GM18951 (cell line): ENCODE data around the gene IQGAP2.
"Not testable (repeated sequence)": the region's sequence is repeated elsewhere in the genome, so short reads cannot be mapped to it uniquely, and the experiment has no call there.

ENCODE experiments used
- POLR2A ChIP-seq: IDR thresholded peaks from 4 replicates; pipeline ENCODE4 v1.6.1; 2011; ENCODE audit warnings: mild to moderate bottlenecking; ENCODE audit not compliant: insufficient read length, insufficient read depth; ENCODE audit errors: extremely low read depth
- in situ Hi-C: fragments of 300-500 bp; cut with MboI; formaldehyde crosslinking; loops from one replicate; pipeline ENCODE4 v1.12.0; 2022; ENCODE audit warnings: low sequenced_read_pairs, mixed read lengths, inconsistent platforms; ENCODE audit not compliant: unreplicated experiment

The IQGAP2 gene

DNA sequence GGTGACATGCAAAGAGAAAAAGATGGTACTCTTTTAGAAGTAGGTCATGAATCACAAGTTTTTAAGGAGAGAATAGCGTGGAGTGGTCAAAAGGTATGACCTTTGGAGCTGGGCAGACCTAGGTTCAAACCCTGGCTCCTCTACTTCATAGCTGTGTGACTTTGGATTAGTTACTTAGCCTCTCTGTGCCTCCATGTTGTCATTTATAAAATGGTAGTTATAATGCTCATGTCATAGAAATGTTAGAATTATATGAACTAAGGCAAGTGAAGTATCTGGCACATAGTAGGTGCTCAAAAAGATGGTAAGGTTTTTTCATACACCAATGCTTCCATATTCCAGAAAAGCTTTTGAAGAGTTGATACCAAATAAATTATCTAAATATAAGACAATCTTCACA, 320.2 kb downstream of the IQGAP2 start:
- in situ Hi-C loops = no loop called here
- no peak for TF ChIP-seq POLR2A

DNA sequence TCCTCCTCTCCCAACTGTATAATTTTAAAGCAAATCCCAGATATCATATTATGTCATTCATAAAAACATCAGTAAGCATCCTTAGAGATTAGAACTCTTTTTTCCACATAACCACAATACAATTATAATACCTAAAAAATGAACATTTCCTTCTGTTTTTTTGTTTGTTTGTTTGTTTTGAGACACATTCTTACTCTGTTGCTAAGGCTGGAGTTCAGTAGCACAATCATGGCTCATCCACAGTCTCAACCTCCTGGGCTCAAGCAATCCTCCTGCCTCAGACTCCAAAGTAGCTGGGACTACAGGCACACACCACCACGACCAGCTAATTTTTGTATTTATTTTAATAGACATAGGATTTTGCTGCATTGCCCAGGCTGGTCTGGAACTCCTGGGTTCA, 320.8 kb downstream of the IQGAP2 start:
- TF ChIP-seq POLR2A = no peak
- in situ Hi-C loops = no loop called here

DNA sequence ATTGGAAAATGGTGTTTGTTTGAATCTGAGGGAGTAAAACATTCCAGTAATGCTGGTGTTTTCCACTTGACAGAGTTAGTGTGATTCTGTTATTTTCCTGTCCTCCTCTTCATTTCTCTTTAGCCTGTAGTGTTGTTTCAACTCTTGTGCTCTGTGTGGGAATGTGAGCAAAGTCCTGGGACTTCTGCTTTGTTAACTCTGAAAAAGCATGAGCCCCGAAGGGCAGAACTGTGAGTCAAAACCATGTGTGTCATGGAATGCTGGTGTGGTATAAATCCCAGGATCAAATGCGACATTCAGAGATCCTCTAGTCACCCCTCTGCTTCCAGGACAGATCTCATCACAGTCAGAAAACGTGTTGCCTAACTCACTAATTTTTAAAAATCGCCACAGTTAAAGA, 321.8 kb downstream of the IQGAP2 start:
- no peak for TF ChIP-seq POLR2A
- in situ Hi-C loops = no loop called here

DNA sequence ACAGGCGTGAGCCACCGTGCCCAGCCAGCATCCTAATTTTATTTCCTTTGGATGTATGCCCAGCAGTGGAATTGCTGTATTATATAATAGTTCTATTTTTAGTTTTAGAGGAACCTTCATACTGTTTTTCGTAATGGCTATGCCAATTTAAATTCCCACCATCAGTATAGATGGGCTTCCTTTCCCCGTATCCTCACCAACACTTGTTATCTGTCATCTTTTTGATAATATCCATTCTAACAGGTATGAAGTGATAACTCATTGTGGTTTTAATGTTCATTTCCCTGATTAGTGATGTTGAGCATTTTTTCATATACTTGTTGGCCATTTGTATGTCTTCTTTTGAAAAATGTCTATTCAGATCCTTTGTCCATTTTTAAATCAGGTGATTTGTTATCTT, 325.9 kb downstream of the IQGAP2 start:
- TF ChIP-seq POLR2A = no peak
- in situ Hi-C loops = no loop called here

DNA sequence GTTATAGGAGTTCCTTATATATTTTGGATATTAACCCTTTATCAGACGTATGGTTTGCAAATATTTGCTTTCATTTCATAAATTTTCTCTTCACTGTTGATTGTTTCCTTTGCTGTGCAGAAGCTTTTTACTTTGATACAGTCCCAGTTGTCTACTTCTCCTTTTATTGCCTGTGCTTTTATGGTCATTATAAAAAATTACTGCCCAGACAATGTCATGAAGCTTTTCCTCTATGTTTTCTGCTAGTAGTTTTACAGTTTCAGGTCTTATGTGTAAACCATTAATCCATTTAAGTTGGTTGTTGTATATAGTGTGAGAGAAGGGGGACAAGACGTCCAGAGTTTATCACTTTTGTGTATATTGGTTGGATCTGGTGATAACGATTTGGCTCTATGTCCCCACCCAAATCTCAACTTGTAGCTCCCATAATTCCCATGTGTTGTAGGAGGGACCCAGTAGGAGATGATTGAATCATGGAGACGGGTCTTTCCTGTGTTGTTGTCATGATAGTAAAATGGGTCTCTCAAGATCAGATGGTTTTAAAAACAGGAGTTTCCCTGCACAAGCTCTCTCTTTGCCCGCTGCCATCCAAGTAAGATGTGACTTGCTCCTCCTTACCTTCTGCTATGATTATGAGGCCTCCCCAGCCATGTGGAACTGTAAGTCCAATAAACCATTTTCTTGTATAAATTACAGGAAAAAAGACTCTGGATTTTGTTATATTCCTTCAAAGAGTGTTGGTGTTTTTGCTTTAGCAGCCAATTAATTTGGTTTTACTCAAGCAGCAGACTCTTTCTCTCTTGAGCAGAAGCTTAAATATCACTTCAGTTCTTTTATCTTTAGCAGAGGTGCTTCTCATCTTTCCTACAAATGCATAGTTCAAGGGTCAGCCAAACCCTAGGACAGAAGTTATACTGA, 326.5 kb downstream of the IQGAP2 start:
- no peak for TF ChIP-seq POLR2A
- in situ Hi-C loops = no loop called here

DNA sequence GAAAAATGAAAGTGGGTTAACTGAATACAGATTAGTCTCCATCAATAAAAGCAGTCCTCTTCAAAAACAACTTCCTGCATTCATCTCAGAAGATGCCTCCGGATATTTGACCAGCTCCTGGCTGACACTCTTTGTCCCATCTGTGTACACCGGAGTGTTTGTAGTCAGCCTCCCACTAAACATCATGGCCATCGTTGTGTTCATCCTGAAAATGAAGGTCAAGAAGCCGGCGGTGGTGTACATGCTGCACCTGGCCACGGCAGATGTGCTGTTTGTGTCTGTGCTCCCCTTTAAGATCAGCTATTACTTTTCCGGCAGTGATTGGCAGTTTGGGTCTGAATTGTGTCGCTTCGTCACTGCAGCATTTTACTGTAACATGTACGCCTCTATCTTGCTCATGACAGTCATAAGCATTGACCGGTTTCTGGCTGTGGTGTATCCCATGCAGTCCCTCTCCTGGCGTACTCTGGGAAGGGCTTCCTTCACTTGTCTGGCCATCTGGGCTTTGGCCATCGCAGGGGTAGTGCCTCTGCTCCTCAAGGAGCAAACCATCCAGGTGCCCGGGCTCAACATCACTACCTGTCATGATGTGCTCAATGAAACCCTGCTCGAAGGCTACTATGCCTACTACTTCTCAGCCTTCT, 329.4 kb downstream of the IQGAP2 start:
- in situ Hi-C loops = no loop called here
- no peak for TF ChIP-seq POLR2A

DNA sequence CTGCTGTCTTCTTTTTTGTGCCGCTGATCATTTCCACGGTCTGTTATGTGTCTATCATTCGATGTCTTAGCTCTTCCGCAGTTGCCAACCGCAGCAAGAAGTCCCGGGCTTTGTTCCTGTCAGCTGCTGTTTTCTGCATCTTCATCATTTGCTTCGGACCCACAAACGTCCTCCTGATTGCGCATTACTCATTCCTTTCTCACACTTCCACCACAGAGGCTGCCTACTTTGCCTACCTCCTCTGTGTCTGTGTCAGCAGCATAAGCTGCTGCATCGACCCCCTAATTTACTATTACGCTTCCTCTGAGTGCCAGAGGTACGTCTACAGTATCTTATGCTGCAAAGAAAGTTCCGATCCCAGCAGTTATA, 329.9 kb downstream of the IQGAP2 start:
- no peak for TF ChIP-seq POLR2A
- in situ Hi-C loops = no loop called here

DNA sequence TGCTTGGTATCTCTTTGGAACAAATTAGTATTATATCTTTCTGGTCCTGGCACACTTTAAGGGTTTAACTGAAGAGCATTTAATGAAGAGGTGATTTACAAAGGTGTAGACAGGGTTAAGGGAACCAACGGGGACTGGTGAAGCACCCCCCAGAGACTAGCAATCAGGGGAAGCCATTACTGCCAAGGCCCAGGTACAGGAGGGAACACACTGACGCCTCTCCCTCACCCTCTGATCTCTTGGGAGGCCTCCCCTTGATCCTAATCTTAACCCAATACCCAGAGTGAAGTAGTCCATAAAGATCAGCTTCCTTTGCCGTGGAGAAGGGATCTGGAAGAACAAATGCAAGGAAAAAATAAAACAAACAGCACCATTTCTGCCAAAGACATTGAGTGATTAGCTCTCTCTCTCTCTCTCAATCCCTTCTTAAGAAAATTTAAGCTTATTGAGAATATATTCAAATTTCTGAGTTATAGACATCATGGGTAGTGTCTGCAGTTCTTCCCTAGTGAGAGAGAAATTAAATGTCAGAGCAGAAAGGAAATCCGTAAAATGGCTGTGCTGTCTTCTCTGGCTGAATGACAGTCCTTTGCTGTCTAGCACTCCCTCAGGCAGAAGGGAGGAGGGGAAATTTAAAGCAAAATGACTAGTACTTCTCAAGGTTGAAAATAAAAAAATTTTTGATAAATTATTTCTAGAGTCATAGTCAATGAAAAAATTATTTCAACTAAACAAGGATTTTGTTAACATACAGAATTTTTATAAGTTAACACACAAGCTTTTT, 332.9 kb downstream of the IQGAP2 start:
- no peak for TF ChIP-seq POLR2A
- in situ Hi-C loops = no loop called here

DNA sequence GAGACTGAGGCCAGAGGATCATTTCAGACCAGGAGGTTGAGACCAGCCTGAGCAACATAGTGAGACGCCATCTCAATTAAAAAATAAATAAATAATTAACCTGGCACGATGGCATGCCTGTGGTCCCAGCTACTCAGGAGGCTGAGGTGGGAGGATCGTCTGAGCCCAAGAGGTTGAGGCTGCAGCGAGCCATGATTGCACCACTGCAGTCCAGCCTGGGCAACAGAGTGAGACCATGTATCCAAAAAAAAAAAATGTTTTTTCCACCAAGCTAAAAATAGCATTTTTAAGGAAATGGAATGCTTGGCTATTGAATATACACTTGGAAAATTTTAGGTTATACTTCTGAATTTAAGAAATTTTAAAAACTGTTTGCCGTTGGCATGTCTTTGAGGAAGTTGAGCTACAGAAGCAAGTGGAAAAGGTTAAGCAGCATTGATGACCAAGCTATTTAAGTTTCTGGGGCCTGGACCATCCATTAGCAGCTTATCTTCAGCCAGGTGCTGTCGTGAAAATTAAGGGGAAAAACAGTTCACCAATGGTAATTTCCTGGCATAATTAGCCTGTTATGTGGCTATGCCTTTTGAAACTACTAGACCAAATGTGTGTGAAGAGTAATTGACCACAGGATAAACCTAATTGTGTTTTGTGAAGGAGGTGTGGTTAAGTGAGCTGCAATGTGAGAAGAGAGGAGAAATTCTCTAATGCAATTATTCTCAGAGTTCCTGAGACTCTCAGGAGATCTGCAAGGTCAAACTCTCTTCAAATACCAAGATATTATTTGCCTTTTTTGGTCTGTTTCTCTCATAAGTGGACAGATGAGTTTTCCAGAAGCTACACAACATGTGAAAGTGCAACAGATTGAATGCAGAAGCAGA, 333.8 kb downstream of the IQGAP2 start:
- in situ Hi-C loops = no loop called here

DNA sequence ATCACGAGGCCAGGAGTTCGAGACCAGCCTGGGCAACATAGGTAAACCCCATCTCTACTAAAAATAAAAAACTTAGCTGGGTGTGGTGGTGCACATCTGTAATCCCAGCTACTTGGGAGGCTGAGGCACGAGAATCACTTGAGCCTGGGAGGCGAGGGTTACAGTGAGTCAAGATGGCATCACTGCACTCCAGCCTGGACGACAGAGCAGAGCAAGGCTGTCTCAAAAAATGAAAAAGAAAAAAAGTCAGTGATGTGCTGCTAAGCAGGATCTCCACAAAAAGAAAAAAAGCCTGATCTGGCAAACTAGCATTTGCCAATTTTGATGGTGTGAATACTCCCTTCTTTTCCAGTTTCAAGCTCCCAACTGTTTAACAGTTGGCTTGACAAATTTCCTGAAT, 334.8 kb downstream of the IQGAP2 start:
- no peak for TF ChIP-seq POLR2A
- in situ Hi-C loops = no loop called here

More for the DNA sequence above, 333.8 kb downstream of the IQGAP2 start:
- no peak for TF ChIP-seq POLR2A

DNA sequence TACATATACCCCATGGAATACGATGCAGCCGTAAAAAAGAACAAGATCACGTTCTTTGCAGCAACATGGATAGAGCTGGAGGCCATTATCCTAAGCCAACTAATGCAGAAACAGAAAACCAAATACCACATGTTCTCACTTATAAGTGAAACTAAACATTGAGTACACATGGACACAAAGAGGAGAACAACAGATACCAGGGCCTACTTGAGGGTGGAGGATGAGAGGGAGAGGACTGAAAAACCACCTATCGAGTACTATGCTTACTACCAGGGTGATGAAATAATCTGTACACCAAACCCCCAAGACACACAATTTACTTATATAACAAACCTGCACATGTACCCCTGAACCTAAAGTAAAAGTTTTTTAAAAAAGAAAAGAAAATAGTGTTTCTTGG, 338.4 kb downstream of the IQGAP2 start:
- in situ Hi-C loops = not testable (repeated sequence)

DNA sequence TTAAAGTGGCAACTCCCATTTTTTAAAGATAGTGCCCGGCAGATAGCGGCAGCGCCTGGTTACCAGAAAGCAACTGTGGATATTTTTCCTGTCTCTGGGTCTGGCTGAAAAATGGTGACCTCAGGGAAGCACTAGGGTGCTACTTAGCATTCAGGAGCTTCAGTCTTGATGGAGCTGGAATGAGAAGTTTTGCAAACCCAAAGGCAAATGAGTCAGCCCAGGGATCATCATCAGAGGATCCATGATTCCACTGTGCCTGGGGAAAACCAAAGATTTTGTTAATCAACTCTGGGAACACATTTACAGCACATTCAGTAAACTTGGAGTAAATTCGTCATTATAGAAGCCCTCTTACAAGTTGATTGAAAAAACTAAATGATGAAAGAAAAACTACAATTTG, 339.5 kb downstream of the IQGAP2 start:
- TF ChIP-seq POLR2A = no peak
- in situ Hi-C loops = no loop called here

DNA sequence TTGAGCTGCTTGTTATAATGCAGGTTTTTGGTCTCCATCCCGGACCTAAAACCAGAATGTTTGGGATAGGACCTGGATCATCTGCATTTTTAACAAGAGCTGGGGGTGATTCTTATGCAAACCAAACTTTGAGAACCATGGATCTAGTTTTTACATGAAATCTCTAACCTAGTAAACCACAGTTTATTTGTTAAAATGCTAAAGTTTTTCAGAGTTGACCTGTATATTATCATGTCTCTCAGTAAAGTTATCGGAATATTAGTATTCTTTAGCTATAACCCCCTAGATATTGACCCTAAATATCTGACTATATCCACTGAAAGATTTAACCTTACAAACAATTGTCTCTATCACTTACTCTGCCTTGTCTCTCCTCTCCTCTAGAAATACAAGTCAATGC, 341.5 kb downstream of the IQGAP2 start:
- in situ Hi-C loops = no loop called here
- no peak for TF ChIP-seq POLR2A
